HCT116 (cell line): ENCODE results near the gene SDC1. TPM values are rescaled to one million over a fixed set of nuclear protein-coding genes. Genes with fewer than 3 reads are reported as not detected.

Source experiments
- ATAC-seq: fragments of 200-7000 bp; cut with Tn5 transposase; 2 replicates; pipeline ENCODE4 v1.9.1; 2020; ENCODE audit warnings: mild to moderate bottlenecking, moderate library complexity
- BruUV-seq: library from RNA; stranded (reverse); fragments of 400-500 nt; replicated peaks from 2 replicates; lab custom pipeline; 2021; lab: Mats Ljungman, UMichigan
- CTCF ChIA-PET: fragments of 300-600 bp; sonication (Branson Sonifier 250); formaldehyde crosslinking; loops from one replicate; lab custom pipeline; 2021; ENCODE audit warnings: antibody characterized with exemption; lab: Charles Lee
- POLR2A ChIA-PET: fragments of 300-600, 350-600 bp; sonication (Branson Sonifier 250); formaldehyde crosslinking; loops from one replicate; lab custom pipeline; 2021; ENCODE audit warnings: antibody characterized with exemption; lab: Charles Lee
- RAD21 ChIA-PET, 2 experiments: fragments of 300-600 bp; sonication (Branson Sonifier 250); formaldehyde crosslinking; loops; one replicate each; lab custom pipeline; 2023; ENCODE audit warnings: low total read pairs in 2 of 2; ENCODE audit not compliant: uncharacterized antibody in 2 of 2, unreplicated experiment in 2 of 2, low non-redundant PET in 1 of 2; lab: Charles Lee
- DNase-seq: peaks from one replicate; pipeline ENCODE4 v3.0.0-alpha.2; 2010; ENCODE audit warnings: low read depth, low spot score
- H2AFZ ChIP-seq: fragments of 200-600 bp; shearing (Covaris generic), sonication (generic); 2 replicates; pipeline ENCODE4 v1.6.1; 2017; ENCODE audit warnings: low read depth, mixed run types, mixed read lengths, antibody characterized with exemption, low read length; ENCODE audit not compliant: poor library complexity, severe bottlenecking
- H3K27ac ChIP-seq: 2 replicates; pipeline ENCODE4 v1.5.1; 2012; ENCODE audit warnings: low read depth, low read length
- H3K27me3 ChIP-seq: fragments of 200-600 bp; sonication (generic); 2 replicates; pipeline ENCODE4 v1.6.1; 2016; ENCODE audit warnings: mixed run types, low read length, mixed read lengths; ENCODE audit not compliant: insufficient read depth
- H3K36me3 ChIP-seq, 2 experiments: fragments of 200-500 bp in 1 of 2; fragments of 200-600 bp in 1 of 2; sonication (Bioruptor generic) in 1 of 2; sonication (generic) in 1 of 2; 2 replicates each; pipeline versions ENCODE4 v1.5.1 to v1.6.1; 2014 to 2016; ENCODE audit warnings: low read length in 2 of 2, inconsistent platforms in 1 of 2, mixed read lengths in 1 of 2, mixed run types in 1 of 2; ENCODE audit not compliant: insufficient read depth in 2 of 2, control insufficient read depth in 1 of 2
- H3K4me1 ChIP-seq, 2 experiments: fragments of 200-600 bp in 1 of 2; sonication (generic) in 1 of 2; 2 replicates each; pipeline versions ENCODE4 v1.5.1 to v1.6.1; 2012 to 2017; ENCODE audit warnings: low read length in 2 of 2, inconsistent platforms in 1 of 2, mild to moderate bottlenecking in 1 of 2, mixed read lengths in 1 of 2, mixed run types in 1 of 2, moderate library complexity in 1 of 2; ENCODE audit not compliant: insufficient read depth in 2 of 2, control insufficient read depth in 1 of 2
- H3K4me2 ChIP-seq: fragments of 200-600 bp; sonication (generic); 2 replicates; pipeline ENCODE4 v1.6.1; 2017; ENCODE audit warnings: mixed run types, low read length, mixed read lengths
- H3K4me3 ChIP-seq, 2 experiments: fragments of 200-600 bp in 1 of 2; sonication (generic) in 1 of 2; replicated peaks in 1 of 2; 2 replicates each; pipeline ENCODE4 v1.5.1; 2011 to 2016; ENCODE audit warnings: low read length in 2 of 2, control low read depth in 1 of 2, low read depth in 1 of 2, mild to moderate bottlenecking in 1 of 2, mixed read lengths in 1 of 2, mixed run types in 1 of 2
- H3K79me2 ChIP-seq: fragments of 200-600 bp; sonication (generic); 2 replicates; pipeline ENCODE4 v1.6.1; 2017; ENCODE audit warnings: mild to moderate bottlenecking, mixed run types, low read length, moderate library complexity, mixed read lengths; ENCODE audit not compliant: insufficient read depth
- H3K9ac ChIP-seq: fragments of 200-600 bp; sonication (generic); 2 replicates; pipeline ENCODE4 v1.6.1; 2016; ENCODE audit warnings: low read length, mixed read lengths
- H3K9me2 ChIP-seq: fragments of 200-600 bp; sonication (generic), shearing (Covaris generic); 2 replicates; pipeline ENCODE4 v1.6.1; 2017; ENCODE audit warnings: mixed run types, mild to moderate bottlenecking, moderate library complexity; ENCODE audit not compliant: insufficient read depth
- H3K9me3 ChIP-seq, 2 experiments: fragments of 200-500 bp in 1 of 2; fragments of 200-600 bp in 1 of 2; sonication (Bioruptor generic) in 1 of 2; sonication (generic) in 1 of 2; 2 replicates each; pipeline ENCODE4 v1.6.1; 2014 to 2017; ENCODE audit warnings: low read length in 2 of 2, mixed read lengths in 2 of 2, inconsistent platforms in 1 of 2, low read depth in 1 of 2, mild to moderate bottlenecking in 1 of 2, mixed run types in 1 of 2, moderate library complexity in 1 of 2; ENCODE audit not compliant: control insufficient read depth in 1 of 2, insufficient read depth in 1 of 2
- H4K20me1 ChIP-seq: fragments of 200-600 bp; sonication (generic), shearing (Covaris generic); 2 replicates; pipeline ENCODE4 v1.6.1; 2017; ENCODE audit warnings: mixed run types, mild to moderate bottlenecking, moderate library complexity; ENCODE audit not compliant: insufficient read depth
- CBX3 ChIP-seq: IDR thresholded peaks from 2 replicates; pipeline ENCODE4 v1.6.1; 2012; ENCODE audit warnings: low read depth
- CEBPB ChIP-seq: IDR thresholded peaks from 2 replicates; pipeline ENCODE4 v1.6.1; 2012; ENCODE audit warnings: low read depth
- EGR1 ChIP-seq: IDR thresholded peaks from 2 replicates; pipeline ENCODE4 v1.6.1; 2012; ENCODE audit warnings: low read depth
- ELF1 ChIP-seq: IDR thresholded peaks from 2 replicates; pipeline ENCODE4 v1.6.1; 2012; ENCODE audit warnings: low read depth, borderline replicate concordance
- EZH2 ChIP-seq: fragments of 200-600 bp; sonication (generic); IDR thresholded peaks from 2 replicates; pipeline ENCODE4 v1.6.1; 2017; ENCODE audit warnings: antibody characterized with exemption, mixed run types
- FOSL1 ChIP-seq: IDR thresholded peaks from 2 replicates; pipeline ENCODE4 v1.6.1; 2012; ENCODE audit warnings: low read depth
- JUND ChIP-seq: IDR thresholded peaks from 2 replicates; pipeline ENCODE4 v1.6.1; 2012
- POLR2A ChIP-seq: IDR thresholded peaks from 2 replicates; pipeline ENCODE4 v1.7.0; 2011; ENCODE audit warnings: borderline replicate concordance; ENCODE audit not compliant: insufficient read depth, insufficient read length; ENCODE audit errors: extremely low read depth
- RAD21 ChIP-seq: IDR thresholded peaks from 2 replicates; pipeline ENCODE4 v1.6.1; 2012; ENCODE audit warnings: low read depth, mild to moderate bottlenecking
- SIN3A ChIP-seq: IDR thresholded peaks from 2 replicates; pipeline ENCODE4 v1.6.1; 2012; ENCODE audit warnings: low read depth
- SP1 ChIP-seq: IDR thresholded peaks from 2 replicates; pipeline ENCODE4 v1.6.1; 2012; ENCODE audit warnings: low read depth
- TCF7L2 ChIP-seq: IDR thresholded peaks from 2 replicates; pipeline ENCODE4 v1.7.0; 2011; ENCODE audit warnings: borderline replicate concordance, inconsistent platforms; ENCODE audit not compliant: insufficient read depth, insufficient read length; ENCODE audit errors: extremely low read depth
- YY1 ChIP-seq: IDR thresholded peaks from 2 replicates; pipeline ENCODE4 v1.6.1; 2011; ENCODE audit warnings: low read length, low read depth, moderate library complexity, mild to moderate bottlenecking; ENCODE audit not compliant: insufficient replicate concordance; ENCODE audit errors: extremely low read depth
- ZNF274 ChIP-seq: fragments of 200-500 bp; sonication (Bioruptor generic); IDR thresholded peaks from 2 replicates; pipeline ENCODE4 v1.6.1; 2014; ENCODE audit warnings: mild to moderate bottlenecking, low read depth, low read length, inconsistent platforms
- intact Hi-C: fragments of 100-400 bp; cut with micrococcal nuclease; formaldehyde crosslinking; loops from 2 replicates; pipeline ENCODE4 v1.10.0; 2022
- total RNA-seq: library from RNA; stranded (reverse); gene quantifications from one replicate; pipeline ENCODE4 v1.2.1, GENCODE V29; 2021; ENCODE audit not compliant: unreplicated experiment
- TF ChIP-seq, protein P1 (sequence below): IDR thresholded peaks from 2 replicates; pipeline ENCODE4 v1.6.1; 2011; ENCODE audit warnings: mild to moderate bottlenecking, low read length, moderate library complexity; ENCODE audit not compliant: insufficient replicate concordance; ENCODE audit errors: extremely low read depth
- TF ChIP-seq, protein P2 (sequence below): IDR thresholded peaks from 2 replicates; pipeline ENCODE4 v1.6.1; 2012; ENCODE audit warnings: low read depth
- TF ChIP-seq, protein P3 (sequence below): IDR thresholded peaks from 2 replicates; pipeline ENCODE4 v1.6.1; 2012
- TF ChIP-seq, protein P4 (sequence below): IDR thresholded peaks from 2 replicates; pipeline ENCODE4 v1.6.1; 2012

The SDC1 gene
- total RNA-seq, 1 experiment from 2014 or later: 32.0 TPM

DNA sequence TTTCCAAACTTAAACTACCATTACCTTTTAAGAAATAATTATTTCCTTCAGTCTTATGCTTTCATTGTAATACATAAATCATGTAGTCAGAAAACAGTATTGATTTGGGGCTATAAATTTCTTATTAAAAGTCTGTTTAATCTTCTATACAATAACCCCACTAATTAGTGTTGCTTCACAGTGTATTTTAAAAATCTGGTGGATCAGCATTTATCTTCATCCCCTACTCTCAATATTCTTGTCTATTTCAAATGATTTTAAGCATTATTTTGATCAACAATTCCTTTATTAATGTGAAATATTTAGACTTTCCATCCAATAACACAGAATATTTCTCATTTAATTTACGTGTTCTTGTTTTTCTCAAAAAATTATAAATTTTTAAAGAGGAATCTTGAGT is 32.5 kb upstream of the SDC1 start:
- Histone ChIP-seq H3K4me3 (no peak overlapping the region), H3K27ac (no peak overlapping the region), H2AFZ (no peak overlapping the region), H3K9ac (no peak overlapping the region), H3K9me2 (no peaks in the 10 kb centered on the region), H3K4me1 (no peaks in the 10 kb centered on the region), H4K20me1 (peaks cover 7% of the 10 kb centered on the region), H3K27me3 (no peaks in the 10 kb centered on the region), H3K9me3 (no peaks in the 10 kb centered on the region), H3K4me2 (no peak overlapping the region), H3K79me2 (peaks cover 11% of the 10 kb centered on the region), H3K36me3 (peaks cover 51 to 52% of the 10 kb centered on the region in 2 experiments)
- DNase-seq (no peak), ATAC-seq (no peak)
- BruUV-seq: no TSS peak
- ChIA-PET POLR2A (no interaction called here), RAD21 (no interaction called here), CTCF (no interaction called here)
- intact Hi-C loops: no loop called here
- no peak for TF ChIP-seq FOSL1
- no peak for TF ChIP-seq JUND
- TF ChIP-seq TCF7L2: no peak
- TF ChIP-seq, protein P1, sequence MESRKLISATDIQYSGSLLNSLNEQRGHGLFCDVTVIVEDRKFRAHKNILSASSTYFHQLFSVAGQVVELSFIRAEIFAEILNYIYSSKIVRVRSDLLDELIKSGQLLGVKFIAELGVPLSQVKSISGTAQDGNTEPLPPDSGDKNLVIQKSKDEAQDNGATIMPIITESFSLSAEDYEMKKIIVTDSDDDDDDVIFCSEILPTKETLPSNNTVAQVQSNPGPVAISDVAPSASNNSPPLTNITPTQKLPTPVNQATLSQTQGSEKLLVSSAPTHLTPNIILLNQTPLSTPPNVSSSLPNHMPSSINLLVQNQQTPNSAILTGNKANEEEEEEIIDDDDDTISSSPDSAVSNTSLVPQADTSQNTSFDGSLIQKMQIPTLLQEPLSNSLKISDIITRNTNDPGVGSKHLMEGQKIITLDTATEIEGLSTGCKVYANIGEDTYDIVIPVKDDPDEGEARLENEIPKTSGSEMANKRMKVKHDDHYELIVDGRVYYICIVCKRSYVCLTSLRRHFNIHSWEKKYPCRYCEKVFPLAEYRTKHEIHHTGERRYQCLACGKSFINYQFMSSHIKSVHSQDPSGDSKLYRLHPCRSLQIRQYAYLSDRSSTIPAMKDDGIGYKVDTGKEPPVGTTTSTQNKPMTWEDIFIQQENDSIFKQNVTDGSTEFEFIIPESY: no peak
- TF ChIP-seq, protein P2, sequence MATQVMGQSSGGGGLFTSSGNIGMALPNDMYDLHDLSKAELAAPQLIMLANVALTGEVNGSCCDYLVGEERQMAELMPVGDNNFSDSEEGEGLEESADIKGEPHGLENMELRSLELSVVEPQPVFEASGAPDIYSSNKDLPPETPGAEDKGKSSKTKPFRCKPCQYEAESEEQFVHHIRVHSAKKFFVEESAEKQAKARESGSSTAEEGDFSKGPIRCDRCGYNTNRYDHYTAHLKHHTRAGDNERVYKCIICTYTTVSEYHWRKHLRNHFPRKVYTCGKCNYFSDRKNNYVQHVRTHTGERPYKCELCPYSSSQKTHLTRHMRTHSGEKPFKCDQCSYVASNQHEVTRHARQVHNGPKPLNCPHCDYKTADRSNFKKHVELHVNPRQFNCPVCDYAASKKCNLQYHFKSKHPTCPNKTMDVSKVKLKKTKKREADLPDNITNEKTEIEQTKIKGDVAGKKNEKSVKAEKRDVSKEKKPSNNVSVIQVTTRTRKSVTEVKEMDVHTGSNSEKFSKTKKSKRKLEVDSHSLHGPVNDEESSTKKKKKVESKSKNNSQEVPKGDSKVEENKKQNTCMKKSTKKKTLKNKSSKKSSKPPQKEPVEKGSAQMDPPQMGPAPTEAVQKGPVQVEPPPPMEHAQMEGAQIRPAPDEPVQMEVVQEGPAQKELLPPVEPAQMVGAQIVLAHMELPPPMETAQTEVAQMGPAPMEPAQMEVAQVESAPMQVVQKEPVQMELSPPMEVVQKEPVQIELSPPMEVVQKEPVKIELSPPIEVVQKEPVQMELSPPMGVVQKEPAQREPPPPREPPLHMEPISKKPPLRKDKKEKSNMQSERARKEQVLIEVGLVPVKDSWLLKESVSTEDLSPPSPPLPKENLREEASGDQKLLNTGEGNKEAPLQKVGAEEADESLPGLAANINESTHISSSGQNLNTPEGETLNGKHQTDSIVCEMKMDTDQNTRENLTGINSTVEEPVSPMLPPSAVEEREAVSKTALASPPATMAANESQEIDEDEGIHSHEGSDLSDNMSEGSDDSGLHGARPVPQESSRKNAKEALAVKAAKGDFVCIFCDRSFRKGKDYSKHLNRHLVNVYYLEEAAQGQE: no peak
- TF ChIP-seq POLR2A: no peak
- TF ChIP-seq, protein P3, sequence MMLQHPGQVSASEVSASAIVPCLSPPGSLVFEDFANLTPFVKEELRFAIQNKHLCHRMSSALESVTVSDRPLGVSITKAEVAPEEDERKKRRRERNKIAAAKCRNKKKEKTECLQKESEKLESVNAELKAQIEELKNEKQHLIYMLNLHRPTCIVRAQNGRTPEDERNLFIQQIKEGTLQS: no peak
- no peak for TF ChIP-seq EZH2
- no peak for TF ChIP-seq RAD21
- no peak for TF ChIP-seq SP1
- TF ChIP-seq CBX3: no peak
- no peak for TF ChIP-seq EGR1
- TF ChIP-seq, protein P4, sequence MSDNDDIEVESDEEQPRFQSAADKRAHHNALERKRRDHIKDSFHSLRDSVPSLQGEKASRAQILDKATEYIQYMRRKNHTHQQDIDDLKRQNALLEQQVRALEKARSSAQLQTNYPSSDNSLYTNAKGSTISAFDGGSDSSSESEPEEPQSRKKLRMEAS: no peak
- no peak for TF ChIP-seq SIN3A
- no peak for TF ChIP-seq ELF1
- TF ChIP-seq YY1: no peak
- TF ChIP-seq CEBPB: no peak
- TF ChIP-seq ZNF274: no peak
